GM12878 (cell line): Measurements from ENCODE around the gene SUGP1. TPM values are rescaled to one million over a fixed set of nuclear protein-coding genes. Genes with fewer than 3 reads are reported as not detected.

ENCODE experiments used
- ATAC-seq: fragments of 200-7000 bp; cut with Tn5 transposase; 3 replicates; pipeline ENCODE4 v1.9.1; 2020; ENCODE audit warnings: mild to moderate bottlenecking, moderate library complexity
- BruUV-seq: library from RNA; stranded (reverse); fragments of 400-500 nt; replicated peaks from 2 replicates; lab custom pipeline; 2021; lab: Mats Ljungman, UMichigan
- CTCF ChIA-PET: fragments of 300-600 bp; sonication (Branson Sonifier 250); formaldehyde crosslinking; extraction: SDS; loops from one replicate; lab custom pipeline; 2021; ENCODE audit warnings: inconsistent platforms; lab: Yijun Ruan, JAX
- POLR2A ChIA-PET: fragments of 350-600 bp; formaldehyde crosslinking; extraction: SDS; loops from one replicate; lab custom pipeline; 2021; ENCODE audit warnings: inconsistent platforms; lab: Charles Lee
- RAD21 ChIA-PET: fragments of 300-600 bp; sonication (Branson Sonifier 250); formaldehyde crosslinking; loops from one replicate; lab custom pipeline; 2023; ENCODE audit warnings: antibody characterized with exemption; ENCODE audit not compliant: unreplicated experiment; lab: Charles Lee
- SMC1A ChIA-PET: fragments of 300-600 bp; sonication (Branson Sonifier 250); formaldehyde crosslinking; loops from one replicate; lab custom pipeline; 2023; ENCODE audit not compliant: unreplicated experiment, uncharacterized antibody; lab: Charles Lee
- DNase-seq: peaks from one replicate; pipeline ENCODE4 v3.0.0-alpha.2; 2011; ENCODE audit warnings: low read depth, low spot score
- FAIRE-seq: peaks from 3 replicates; lab custom pipeline; 2011; peaks lifted over from hg19 to GRCh38; lab: Jason Lieb, UNC
- H2AFZ ChIP-seq: 2 replicates; pipeline ENCODE4 v1.6.0; 2011; ENCODE audit warnings: low read depth, low read length, control low read depth; ENCODE audit not compliant: control insufficient read depth
- H3K27ac ChIP-seq: 2 replicates; pipeline ENCODE4 v1.5.1; 2011; ENCODE audit warnings: control low read depth; ENCODE audit not compliant: control insufficient read depth, insufficient read depth
- H3K27me3 ChIP-seq, 2 experiments: replicated peaks in 1 of 2; 2 replicates each; pipeline versions ENCODE4 v1.6.0 to v1.6.1; 2011; ENCODE audit warnings: low read length in 1 of 2; ENCODE audit not compliant: control insufficient read depth in 2 of 2, insufficient read depth in 2 of 2
- H3K36me3 ChIP-seq, 2 experiments: 2 replicates each; pipeline ENCODE4 v1.5.1; 2011; ENCODE audit warnings: low read length in 1 of 2; ENCODE audit not compliant: control insufficient read depth in 2 of 2, insufficient read depth in 2 of 2
- H3K4me1 ChIP-seq: 2 replicates; pipeline ENCODE4 v1.6.1; 2011; ENCODE audit warnings: mild to moderate bottlenecking, low read length, moderate library complexity, mixed read lengths; ENCODE audit not compliant: control insufficient read depth, insufficient read depth
- H3K4me2 ChIP-seq: 2 replicates; pipeline ENCODE4 v1.6.0; 2011; ENCODE audit warnings: control low read depth; ENCODE audit not compliant: control insufficient read depth, insufficient read depth
- H3K4me3 ChIP-seq: fragments of 200-600 bp; sonication (generic); 2 replicates; pipeline ENCODE4 v1.5.1; 2016
- H3K79me2 ChIP-seq: 2 replicates; pipeline ENCODE4 v1.6.0; 2011; ENCODE audit warnings: low read length; ENCODE audit not compliant: control insufficient read depth, insufficient read depth
- H3K9ac ChIP-seq: 2 replicates; pipeline ENCODE4 v1.8.0; 2011; ENCODE audit warnings: low read length, control low read depth, mixed read lengths; ENCODE audit not compliant: control insufficient read depth, insufficient read depth
- H3K9me3 ChIP-seq: replicated peaks from 3 replicates; pipeline ENCODE4 v1.5.1; 2011; ENCODE audit warnings: mild to moderate bottlenecking, low read length; ENCODE audit not compliant: control insufficient read depth, insufficient read depth
- H4K20me1 ChIP-seq: 2 replicates; pipeline ENCODE4 v1.6.0; 2011; ENCODE audit not compliant: control insufficient read depth, insufficient read depth
- NFYB ChIP-seq: IDR thresholded peaks from 2 replicates; pipeline ENCODE4 v1.6.1; 2011; ENCODE audit warnings: low read depth, mild to moderate bottlenecking, low read length, improper control_type of control experiment, moderate library complexity; ENCODE audit not compliant: insufficient read depth
- YY1 ChIP-seq: IDR thresholded peaks from 2 replicates; pipeline ENCODE4 v1.6.1; 2011; ENCODE audit warnings: low read depth, mild to moderate bottlenecking, low read length
- WGBS: methylation state at CpG from one replicate; pipeline ENCODE4 v1.1.6; 2016; ENCODE audit warnings: low lambda C conversion rate; ENCODE audit not compliant: insufficient replicate concordance, insufficient coverage; ENCODE audit errors: missing lambda C conversion rate; 5-methylcytosine and 5-hydroxymethylcytosine counted together
- in situ Hi-C: fragments of 300-500 bp; cut with MboI; formaldehyde crosslinking; loops from 9 replicates; pipeline ENCODE4 v1.14.3; 2018; ENCODE audit warnings: mixed read lengths
- intact Hi-C: fragments of 100-400 bp; cut with micrococcal nuclease; formaldehyde crosslinking; loops from one replicate; pipeline ENCODE4 v1.14.2; 2022; ENCODE audit not compliant: unreplicated experiment
- polyA plus RNA-seq, 11 experiments: library from polyadenylated mRNA; depleted of rRNA in 4 of 11; unstranded in 6 of 11; stranded (reverse) in 5 of 11; fragments of >200 nt; fragmentation: Nextera tagmentation in 4 of 11; fragmentation: Illumina TruSeq in 1 of 11; extraction: Ambion mirVana in 4 of 11; extraction: Trizol in 1 of 11; gene quantifications; 1 replicate in 1 of 11; 2 replicates in 10 of 11; pipeline versions ENCODE4 v1.2.1 to v1.2.3, GENCODE V29; 2011 to 2016; ENCODE audit warnings: inconsistent platforms in 2 of 11, missing spikeins in 2 of 11, low read depth in 1 of 11
- total RNA-seq, 4 experiments: library from RNA; depleted of rRNA in 3 of 4; stranded (reverse); fragments of >200 nt in 3 of 4; fragmentation: Illumina TruSeq in 1 of 4; extraction: Trizol in 1 of 4; gene quantifications; 2 replicates each; pipeline versions ENCODE4 v1.2.1 to v1.2.3, GENCODE V29; 2013 to 2021
- TF ChIP-seq, protein P1 (sequence below): fragments of 450-650 bp; formaldehyde crosslinking; IDR thresholded peaks from 2 replicates; pipeline ENCODE4 v1.5.0; 2022; ENCODE audit warnings: mild to moderate bottlenecking, missing genetic modification characterization
- TF ChIP-seq, protein P2 (sequence below): IDR thresholded peaks from 2 replicates; pipeline ENCODE4 v1.6.1; 2012; ENCODE audit warnings: mild to moderate bottlenecking, low read depth, low read length

Gene SUGP1
- total and polyA plus RNA-seq, 10 of the 15 experiments (the other 5 are each of a cell fraction or from before 2014, with no cell fraction given): 1.6 to 70.2 (median 38.4) TPM

DNA sequence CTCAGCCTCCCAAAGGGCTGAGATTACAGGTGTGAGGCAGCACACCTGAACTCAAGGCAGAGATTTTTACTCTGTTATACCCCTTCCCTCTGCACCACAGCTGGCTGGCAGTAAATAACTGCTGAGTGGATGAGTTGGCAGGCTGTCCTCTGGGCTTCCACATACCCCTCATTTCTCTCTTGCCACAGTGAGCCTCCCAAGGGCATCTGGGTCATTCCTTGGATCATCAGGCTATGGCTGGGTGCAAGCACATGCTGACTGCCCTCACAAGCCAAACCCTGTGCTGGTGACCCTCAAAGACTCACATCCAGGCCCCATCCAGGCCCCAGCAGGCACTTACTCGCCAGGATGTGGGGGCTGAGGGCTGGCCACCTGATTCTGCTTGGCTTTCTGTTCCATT lies 4.2 kb downstream of the SUGP1 start:
- in situ Hi-C loops: no loop called here
- CTCF ChIA-PET: interaction anchor here (0.6 to 1.2 kb wide), 2 partner anchors 12 to 317 kb away, joined by 3 to 6 read pairs; no protein-coding TSS in a partner anchor
- H3K27ac ChIP-seq: no peak overlapping the region
- H2AFZ ChIP-seq: no peak overlapping the region
- no peak overlapping the region for H3K4me2 ChIP-seq
- POLR2A ChIA-PET: no interaction called here
- no peaks in the 10 kb centered on the region for H4K20me1 ChIP-seq
- H3K27me3 ChIP-seq: no peaks in the 10 kb centered on the region
- no peaks in the 10 kb centered on the region for H3K4me1 ChIP-seq
- ATAC-seq (no peak), FAIRE-seq (no peak), DNase-seq (no peak)
- BruUV-seq: TSS peak; percentile 44
- WGBS: 100% methylated on average over 1 of the region's 1 CpG
- RAD21 ChIA-PET: no interaction called here
- no peak overlapping the region for H3K9ac ChIP-seq
- peaks cover 24% of the 10 kb centered on the region for H3K79me2 ChIP-seq
- SMC1A ChIA-PET: interaction anchor here (0.8 to 0.9 kb wide), 2 partner anchors 11 to 113 kb away, joined by 3 read pairs; partner anchors contain the start of gene NR2C2AP
- no peaks in the 10 kb centered on the region for H3K9me3 ChIP-seq
- H3K4me3 ChIP-seq: no peak overlapping the region
- peaks cover 2 to 7% of the 10 kb centered on the region in 2 experiments for H3K36me3 ChIP-seq
- intact Hi-C loops: no loop called here
- TF ChIP-seq, protein P1, sequence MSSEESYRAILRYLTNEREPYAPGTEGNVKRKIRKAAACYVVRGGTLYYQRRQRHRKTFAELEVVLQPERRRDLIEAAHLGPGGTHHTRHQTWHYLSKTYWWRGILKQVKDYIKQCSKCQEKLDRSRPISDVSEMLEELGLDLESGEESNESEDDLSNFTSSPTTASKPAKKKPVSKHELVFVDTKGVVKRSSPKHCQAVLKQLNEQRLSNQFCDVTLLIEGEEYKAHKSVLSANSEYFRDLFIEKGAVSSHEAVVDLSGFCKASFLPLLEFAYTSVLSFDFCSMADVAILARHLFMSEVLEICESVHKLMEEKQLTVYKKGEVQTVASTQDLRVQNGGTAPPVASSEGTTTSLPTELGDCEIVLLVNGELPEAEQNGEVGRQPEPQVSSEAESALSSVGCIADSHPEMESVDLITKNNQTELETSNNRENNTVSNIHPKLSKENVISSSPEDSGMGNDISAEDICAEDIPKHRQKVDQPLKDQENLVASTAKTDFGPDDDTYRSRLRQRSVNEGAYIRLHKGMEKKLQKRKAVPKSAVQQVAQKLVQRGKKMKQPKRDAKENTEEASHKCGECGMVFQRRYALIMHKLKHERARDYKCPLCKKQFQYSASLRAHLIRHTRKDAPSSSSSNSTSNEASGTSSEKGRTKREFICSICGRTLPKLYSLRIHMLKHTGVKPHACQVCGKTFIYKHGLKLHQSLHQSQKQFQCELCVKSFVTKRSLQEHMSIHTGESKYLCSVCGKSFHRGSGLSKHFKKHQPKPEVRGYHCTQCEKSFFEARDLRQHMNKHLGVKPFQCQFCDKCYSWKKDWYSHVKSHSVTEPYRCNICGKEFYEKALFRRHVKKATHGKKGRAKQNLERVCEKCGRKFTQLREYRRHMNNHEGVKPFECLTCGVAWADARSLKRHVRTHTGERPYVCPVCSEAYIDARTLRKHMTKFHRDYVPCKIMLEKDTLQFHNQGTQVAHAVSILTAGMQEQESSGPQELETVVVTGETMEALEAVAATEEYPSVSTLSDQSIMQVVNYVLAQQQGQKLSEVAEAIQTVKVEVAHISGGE: no peak
- TF ChIP-seq, protein P2, sequence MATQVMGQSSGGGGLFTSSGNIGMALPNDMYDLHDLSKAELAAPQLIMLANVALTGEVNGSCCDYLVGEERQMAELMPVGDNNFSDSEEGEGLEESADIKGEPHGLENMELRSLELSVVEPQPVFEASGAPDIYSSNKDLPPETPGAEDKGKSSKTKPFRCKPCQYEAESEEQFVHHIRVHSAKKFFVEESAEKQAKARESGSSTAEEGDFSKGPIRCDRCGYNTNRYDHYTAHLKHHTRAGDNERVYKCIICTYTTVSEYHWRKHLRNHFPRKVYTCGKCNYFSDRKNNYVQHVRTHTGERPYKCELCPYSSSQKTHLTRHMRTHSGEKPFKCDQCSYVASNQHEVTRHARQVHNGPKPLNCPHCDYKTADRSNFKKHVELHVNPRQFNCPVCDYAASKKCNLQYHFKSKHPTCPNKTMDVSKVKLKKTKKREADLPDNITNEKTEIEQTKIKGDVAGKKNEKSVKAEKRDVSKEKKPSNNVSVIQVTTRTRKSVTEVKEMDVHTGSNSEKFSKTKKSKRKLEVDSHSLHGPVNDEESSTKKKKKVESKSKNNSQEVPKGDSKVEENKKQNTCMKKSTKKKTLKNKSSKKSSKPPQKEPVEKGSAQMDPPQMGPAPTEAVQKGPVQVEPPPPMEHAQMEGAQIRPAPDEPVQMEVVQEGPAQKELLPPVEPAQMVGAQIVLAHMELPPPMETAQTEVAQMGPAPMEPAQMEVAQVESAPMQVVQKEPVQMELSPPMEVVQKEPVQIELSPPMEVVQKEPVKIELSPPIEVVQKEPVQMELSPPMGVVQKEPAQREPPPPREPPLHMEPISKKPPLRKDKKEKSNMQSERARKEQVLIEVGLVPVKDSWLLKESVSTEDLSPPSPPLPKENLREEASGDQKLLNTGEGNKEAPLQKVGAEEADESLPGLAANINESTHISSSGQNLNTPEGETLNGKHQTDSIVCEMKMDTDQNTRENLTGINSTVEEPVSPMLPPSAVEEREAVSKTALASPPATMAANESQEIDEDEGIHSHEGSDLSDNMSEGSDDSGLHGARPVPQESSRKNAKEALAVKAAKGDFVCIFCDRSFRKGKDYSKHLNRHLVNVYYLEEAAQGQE: no peak
- TF ChIP-seq NFYB (no peak), YY1 (no peak)
